ENCODE results near the gene TRPV4.

The TRPV4 gene

DNA sequence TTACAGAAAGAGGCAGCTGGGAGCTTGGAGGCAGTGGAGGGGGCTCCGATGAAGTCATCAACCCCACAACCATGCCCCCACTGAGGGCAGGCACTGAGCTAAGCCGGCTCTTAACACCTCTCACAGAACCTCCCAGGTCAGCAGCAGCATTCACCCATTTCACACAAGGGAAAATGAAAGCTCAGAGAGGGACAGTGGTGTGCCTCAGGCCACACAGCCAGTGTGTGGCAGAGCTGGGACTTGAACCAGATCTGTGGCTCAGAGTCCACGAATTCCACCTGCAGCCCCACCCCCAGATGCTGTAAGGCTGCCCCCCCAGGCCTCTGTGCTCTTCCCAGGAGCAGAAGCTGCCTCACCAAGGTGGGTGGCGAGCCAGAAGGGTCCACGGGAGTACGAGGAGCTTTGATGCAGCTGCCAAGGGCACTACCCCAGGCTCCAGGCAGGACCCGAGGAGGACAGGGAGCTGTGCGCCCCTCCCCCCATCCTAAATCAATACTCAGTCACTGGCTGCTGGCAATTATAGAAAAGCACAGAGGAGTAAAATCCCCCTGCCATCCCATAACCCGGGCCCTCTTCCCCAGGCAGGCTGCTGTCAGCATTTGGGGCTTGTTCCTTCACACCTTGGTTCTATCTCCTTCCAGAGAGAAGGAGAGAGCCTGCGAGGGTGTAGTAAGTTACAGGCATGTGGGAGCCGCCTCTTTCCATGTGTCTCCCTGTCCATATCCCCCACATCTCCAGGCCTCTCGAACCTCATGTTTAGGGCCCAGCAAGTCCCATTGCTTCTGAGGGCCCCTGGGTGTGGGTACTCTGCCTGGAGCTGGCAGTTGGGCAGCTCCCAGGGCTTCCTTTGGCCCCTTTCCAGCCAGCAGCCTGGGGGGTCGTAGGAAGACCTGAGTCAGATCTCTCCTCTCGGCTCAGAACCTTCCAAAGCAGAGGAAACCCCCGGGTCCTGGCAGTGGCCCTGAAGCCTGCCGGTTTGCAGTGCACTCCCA lies 72.0 kb downstream of the TRPV4 start:
- DNase-seq, result no peak

DNA sequence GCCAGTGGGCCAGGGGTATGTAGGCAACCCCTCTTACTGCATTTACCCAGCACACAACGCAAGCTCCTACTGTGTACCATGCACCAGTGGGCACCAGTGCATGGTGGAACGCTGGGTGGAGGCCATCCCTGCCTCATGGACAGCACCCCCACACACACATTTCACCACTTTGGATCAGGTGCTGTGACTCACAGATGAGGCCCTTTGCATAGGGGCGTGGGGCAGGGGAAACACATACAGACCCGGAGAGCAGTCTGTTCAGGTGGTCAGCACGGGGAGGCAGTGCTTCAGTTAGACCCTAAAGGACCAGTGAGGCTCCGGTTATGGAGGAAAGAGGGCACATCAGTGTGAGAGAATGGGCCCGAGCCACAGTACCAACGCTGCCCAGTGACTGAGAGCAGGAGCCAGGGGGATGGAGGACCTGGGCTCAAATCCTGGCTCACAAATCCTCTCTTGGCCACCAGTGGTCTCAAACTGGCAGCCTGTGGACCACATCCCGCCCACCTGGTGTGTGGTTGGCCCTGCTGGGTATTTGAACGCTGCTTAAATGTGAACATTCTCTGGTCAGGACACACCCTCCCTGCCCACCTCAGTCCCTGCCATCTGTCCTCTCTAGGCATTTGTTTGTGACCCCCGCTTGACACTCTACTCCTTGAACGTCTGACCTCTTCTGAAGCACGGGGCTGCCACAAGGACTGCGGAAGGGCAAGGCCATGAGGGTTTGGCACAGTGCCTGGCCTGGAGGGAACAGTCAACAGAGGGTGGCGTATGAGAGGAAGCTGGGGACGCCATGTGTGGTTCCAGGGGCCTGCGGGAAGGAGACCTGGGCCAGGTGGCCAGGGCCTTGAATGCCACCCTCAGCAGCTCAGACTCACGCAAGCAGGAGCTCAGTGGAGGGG lies 72.9 kb downstream of the TRPV4 start:
- peak; percentile 72 for DNase-seq

DNA sequence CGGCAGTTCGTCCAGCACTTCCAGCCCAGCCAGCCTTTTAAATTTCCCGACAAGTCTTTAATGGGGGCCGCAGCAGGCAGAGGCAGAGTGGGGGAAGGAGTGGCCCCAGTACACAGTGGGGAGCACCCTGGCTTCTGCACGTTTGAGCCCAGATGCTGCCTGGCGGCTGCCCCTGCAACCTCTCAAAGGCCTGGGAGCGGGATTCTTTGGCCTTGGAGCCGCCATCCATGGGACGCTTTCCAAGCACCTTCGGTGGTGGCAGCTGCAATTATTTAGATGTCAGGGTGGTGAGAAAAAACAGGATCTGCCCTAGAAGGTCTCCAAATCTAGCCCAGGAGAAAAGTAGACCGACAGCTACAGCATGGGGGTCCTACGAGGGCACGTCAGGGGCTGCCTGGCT lies 73.6 kb downstream of the TRPV4 start:
- DNase-seq, result no peak

DNA sequence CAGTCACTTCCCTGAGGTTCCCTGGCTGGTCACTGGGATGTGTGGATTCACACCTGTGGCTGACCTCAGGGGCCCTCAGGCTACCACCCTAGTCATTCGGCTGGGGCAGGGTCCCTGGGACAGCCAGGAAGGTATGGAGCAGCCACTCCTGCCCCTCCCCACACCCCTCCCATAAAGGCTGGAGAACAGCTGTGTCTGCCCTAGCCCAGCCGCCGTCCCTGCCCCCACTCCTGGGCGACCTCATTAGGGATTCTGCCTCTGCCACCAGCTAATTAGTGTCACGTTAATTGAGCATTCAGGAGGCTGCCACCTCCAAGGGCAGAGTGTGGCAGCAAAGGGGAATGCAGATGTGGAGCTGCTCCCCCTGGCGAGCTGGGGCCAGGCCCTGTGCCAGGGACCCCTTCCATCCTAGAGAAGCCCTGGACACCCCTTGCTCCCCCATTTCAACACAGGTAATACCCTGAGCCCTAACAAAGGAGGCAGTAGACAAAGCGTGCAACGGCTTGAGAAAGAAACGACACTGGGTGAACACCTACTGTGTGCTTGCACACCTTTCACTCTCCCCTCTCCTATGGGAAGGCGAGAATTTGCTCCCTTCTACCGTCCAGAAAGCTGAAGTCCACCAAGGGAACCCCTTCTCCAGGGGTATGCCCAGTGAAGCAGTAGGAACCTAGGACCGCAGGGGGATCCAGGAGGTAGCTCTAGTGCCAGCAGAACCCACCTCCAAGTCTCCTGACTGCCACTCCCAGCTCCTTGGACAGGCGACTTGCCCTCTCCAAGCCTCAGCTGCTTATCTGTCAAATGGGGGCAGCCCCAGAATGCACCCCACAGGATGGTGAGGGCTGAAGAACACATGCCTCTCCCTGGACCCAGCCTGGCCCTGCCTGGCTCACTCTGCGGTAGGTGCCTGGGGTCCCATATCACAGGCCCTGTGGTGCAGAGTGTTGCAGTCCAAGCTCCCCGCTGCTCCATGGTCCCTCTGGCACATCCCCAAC lies 74.5 kb downstream of the TRPV4 start:
- no peak for DNase-seq

DNA sequence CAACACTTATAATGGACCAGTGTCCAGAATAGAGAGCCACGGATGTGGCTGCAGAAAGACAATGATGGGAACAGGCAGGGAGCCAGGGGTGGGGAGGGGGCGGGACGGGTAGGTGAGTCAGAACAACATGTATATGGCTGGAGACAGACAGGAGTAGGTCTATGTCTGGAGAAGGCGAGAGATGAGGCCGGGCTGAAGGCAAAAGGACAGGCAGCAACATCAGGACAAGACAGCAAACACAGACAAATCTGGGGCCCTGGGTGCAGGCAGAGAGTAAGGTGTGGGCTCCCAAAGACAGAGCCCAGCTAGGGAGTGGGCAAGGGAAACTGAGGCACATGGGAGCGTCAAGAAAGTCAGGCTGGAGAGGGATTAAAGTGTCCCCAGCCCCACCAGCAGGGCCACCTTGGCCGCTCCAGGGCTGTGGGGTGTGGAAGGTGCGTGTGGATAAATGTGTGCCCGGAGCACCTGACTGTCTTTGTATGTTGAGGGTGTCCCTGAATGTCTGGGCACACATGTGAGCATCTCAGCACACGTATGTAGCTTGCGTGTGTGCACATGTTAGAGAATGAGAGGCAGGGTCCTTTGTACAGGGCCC lies 75.4 kb downstream of the TRPV4 start:
- DNase-seq, result no peak

DNA sequence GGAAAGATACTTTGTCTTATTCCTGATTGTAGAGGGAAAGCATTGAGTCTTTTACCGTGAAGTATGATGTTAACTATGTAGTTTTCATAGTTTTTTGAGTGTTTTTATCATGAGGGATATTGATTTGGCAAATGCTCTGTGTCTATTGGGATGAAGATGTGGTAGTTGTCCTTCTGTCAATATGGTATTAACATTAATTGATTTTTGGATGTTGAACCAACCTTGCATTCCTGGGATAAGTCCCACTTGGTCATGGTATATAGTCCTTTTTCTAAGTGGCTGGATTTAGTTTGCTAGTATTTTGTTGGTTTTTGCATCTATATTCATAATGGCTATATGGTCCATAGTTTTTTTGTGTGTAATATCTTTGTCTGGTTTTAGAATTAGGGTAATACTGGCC lies 76.7 kb downstream of the TRPV4 start:
- no peak for DNase-seq

DNA sequence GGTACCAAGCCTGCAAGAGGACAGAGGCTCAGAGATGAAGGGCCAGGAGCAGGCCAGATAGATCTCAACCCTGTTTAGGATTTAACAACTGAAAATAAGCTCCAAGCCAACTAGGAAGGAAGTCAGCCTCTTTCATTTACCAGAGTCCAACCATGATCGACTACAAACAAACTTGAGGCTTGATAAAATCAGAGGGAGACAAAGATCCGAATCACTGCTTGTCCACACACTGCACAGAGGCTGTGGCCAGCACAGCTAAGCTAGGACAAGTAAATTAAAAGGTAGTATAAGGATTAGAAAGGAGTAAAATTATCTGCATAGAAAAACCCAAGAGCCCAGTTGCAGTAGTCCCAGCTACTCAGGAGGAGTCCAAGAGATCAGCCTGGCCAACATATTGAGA lies 79.2 kb downstream of the TRPV4 start:
- no peak for DNase-seq

DNA sequence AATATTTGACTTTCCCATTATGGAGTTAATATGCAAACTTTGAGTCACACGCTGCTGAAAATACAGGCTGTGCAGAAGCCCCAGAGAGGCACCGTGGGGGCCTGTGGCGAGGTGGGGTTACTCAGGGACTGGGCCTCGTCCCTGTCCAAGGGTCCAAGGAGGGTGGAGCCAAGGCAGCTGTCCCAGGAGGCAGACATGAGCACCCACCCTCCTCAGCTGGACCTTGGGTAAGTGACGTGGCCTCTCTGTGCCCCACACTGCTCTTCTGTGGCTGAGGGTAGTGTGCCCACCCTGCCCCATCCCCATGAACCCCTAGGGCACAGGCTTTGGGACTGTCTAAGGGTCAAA lies 80.2 kb downstream of the TRPV4 start:
- DNase-seq, result no peak

DNA sequence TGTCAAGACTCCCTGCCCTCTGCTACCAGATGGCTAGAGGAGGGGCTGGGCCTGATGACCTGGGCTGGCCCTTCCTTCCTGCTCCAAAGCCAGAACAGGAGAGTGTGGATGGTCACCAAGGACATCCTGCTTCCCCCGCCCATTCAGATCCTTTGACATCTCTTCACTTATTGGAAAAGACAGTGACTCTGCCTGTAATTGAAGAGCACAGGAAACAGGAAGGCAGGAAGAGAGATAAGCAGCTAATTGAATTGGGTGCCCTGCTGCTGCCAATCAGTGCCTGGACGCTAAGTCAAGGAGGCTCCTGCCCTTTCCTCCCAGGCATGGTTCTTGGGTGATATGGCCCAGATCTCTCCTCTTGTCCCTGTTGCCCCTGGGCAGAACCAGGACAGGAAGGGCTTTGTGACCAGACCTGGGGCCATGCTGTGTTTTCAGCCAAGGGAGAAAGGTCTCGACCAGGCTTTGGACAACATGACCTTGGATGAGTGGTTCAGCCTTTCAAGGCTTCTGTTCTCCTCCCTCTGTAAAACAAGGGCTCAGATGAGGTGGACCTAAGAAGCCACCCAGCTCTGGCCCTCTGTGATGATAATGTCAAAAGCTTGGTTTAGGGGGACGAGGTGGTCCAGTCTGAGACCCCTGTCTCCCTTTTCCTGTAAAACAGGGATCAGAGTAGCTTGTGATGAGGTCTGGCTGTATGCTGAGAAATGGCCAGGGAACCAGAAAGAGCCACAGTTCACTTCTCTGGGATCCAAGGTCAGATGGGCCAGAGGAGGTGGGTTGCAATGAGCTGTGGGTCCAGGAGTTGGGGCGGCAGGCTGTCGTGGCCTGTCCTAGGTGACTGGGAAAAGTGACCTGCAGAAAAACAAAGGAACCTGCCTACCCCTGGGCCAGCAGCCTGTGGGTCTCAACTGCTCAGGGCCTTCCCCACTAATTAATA lies 80.8 kb downstream of the TRPV4 start:
- DNase-seq, result no peak

DNA sequence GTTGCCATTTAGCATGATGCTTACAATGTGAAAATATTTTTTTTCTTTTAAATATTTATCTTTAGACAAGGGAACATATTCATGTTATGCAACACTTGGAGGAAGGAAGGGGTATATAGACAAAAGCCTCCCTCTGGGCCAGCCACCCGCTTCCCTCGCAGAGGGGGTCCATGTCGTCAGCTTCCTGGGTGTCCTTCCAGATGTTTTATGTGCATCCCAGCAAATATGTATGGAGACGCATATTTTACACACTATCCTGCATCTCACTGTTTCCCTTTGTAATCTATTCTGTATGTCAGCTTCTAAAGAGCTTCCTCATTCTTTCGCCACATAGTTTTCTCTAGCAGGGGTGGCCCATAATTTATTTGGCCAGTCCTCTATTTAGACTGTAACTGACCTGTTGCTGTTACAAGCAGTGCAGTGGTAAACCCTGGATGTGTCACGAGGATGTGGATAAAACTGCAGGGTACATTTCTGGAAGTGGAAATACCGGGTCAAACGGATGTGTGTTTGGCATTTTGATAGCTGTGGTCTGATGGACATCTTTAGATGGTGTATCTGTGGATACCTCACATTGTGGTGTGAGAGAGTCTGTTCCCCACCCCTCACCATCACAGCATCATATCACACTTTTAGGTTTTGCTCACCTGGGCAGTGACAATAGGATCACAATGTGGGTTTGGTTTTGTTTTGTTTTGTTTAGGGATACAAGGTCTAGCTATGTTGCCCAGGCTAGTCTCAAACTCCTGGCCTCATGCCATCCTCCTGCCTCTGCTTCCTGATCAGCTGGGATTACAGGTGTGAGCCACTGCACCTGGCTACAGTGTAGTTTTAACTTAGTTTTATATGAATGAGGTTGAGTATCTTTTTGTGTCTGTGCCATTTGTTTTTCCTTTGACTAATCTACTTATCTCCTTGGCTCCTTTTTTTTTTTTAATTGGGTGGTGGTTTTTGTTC lies 87.9 kb downstream of the TRPV4 start:
- DNase-seq, result peak; percentile 25

DNA sequence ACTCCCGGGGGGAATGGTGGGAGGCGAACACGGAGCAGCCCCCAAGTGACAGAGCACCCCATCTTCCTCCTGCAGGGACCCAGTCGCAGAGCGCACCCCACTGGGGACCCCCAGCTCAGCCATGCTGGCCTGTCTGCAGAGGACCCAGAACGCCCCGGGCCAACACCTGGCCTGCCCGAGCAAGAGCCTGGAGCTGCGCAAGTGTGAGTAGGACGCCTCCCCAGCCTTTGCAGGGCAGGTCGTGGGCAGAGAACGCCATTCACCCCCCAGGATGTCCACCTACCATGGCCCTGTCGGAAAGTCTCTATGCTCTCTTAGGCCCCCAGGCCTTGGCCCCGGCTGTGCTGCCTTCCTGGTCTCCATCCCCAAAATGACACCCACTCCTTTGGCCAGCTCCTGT lies 89.2 kb downstream of the TRPV4 start:
- no peak for DNase-seq

DNA sequence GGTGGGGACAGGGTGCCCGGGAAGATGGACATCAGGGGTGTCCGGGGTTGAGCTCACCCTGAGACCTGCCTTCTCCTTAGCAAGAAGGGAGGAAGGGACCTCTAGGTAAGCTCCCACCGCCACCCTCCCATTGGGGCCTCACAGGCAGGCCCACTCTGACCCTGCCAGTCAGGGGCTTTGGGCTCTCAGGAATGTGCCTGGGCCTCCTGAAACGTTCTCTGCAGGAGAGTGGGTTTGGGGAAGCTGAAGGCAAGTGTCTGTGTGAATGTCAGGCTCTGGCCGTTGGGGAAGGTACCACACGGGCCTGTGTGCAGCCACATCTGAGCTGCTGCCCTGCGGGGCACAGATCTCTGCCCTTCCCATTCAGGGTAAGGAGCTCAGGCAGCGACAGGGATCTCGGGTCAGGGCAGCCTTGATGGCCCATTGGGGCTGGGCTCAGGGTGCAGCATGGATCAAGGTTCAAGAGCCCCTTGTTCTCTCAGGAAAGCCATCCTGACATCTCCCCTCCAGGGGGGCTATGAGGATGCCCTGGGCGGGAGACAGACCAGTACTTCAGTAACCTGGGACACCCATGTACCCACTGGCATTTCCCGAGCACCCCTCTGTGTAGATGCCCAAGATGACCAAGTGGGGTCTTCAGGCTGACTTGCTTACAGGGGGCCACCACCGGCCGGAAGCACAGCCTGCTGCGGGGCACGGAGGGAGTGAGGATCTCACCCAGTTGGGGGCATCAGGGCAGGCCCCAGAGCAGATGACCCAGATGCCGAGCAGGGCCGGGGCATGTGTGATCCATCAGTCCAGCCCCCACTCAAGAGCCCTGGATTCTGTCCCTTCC lies 89.9 kb downstream of the TRPV4 start:
- no peak for DNase-seq

DNA sequence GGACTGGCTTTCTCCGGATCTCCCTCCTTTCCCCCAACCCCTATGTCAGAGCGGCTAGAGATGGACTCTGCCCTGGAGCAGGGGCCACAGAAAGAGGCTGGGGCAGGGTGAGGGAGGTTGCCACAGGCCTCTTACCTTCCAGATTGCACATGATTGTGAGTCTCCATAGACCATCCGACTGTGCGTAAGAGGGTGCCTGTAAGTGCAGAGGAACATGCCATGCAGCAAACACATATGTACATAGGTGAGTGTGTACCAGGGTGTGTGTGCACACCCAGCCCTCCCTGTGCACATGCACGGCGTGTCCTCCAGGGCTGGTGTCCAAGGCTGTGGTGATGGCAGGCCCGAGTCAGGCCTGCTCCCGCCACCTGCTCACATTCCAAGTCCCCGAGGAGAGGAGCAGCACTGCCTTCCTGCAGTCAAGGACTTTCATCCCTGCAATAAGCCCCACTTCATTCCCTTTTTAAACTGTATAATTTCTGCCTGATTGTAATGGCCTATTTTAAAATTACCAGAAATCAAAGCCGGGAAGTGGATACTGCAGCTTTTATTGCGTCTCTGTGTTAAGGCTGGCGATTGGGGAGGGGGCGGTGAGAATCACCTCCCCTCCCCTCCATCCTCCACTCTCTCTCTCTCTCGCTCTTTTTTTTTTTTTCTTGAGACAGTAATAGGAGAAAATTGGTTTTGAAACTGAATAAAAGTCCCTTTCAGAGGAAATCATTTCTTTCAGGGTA lies 91.1 kb downstream of the TRPV4 start:
- DNase-seq, result no peak

DNA sequence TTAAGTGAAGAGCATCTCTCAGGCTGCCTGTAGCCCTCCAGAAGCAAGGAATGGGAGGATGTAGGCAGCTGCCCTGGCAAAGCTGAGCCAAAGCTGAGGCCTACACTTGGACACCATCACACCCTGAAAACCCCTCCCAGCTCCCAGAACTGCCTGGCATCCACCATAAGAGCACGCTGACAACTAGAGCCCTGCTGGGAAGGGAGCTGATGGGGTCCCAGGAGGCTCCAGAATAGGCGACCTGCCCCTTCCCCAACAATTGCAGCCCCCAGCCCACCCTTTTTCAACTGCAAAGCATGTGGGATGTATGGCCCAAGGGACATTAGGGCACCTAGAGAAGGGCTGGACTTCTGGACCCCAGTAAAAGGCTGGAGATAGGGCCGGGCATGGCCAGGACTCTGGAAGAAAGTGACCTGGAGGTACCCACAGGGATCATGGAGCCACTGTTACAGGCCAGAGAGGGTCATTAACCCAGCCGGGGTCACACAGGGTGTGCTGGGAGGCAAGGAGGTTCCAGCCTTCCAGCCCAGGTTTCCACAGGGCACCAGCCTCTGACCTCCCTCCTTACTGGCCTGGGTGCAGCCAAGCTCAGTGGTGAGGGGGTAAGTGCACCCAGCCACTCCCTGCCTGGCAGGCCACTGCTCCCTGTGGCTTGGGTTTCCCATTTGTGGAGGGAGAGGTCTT lies 91.8 kb downstream of the TRPV4 start:
- no peak for DNase-seq

DNA sequence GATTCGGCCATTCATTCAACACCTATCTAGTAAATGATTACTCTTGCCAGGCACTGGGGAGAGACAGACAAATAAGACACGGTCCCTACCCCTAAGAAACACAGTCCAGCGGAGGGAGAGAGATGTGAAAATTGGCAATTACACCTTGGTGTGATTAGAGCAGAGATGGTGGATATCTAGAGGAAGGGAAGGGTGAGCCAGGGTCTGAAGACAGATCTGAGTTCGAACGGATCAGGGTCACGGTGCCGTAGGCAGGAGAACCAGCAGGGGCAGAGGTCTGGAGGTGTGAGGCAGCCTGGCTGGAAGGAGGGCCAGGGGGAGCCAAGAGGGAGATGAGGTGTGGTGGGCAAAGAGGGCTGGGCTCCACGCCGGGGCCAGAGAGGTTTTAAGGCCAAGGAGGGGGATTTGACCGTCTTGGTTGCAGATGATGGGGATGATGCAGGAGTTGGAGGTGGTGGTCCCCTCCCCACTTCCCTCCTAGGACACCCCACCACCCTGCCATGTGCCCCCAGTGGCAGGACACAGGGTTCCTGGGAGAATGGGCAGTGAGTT lies 92.4 kb downstream of the TRPV4 start:
- no peak for DNase-seq

DNA sequence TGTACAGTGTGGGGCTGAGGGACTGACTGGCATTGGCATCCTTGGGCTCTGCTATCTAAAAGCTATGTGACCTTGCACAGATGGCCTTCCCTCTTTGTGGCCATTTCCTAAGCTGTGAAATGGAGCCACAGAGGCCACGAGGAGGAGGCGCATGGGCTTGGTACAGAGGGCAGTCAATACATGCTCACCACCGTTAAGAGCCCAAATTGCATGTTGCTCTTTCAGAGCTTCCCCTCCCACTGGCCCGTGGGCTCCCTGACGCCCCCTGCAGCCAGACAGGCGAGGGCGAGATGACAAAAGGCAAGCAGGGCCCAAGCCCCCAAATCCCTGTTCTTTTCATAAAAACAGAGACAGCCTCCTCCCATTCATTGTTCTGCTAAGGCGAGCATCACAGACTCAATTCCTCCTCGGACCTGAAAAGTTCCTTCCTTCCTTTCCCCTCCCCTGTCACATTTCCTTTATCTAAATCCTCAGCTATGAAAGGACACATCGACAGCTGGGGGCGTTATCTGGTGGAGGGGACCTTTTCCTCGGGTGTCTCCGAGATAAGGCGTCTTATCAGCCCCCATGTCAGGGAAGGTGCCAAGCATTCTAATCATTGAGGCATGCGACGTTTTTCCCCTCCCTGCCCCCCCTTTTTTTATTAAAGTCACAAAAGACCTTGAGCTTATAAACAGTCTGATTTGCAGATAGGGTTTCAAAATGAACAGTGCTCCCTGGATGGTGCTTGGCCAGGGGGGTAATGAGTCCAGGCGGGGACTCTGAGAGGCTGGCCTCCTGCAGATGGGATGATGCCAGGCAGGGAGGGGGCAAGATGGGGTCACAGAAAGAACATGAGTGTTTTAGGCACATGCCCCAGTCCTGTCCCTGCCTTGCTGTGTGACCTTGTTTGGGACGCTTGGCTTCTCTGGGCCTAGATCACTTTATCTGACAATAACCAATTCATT lies 93.2 kb downstream of the TRPV4 start:
- DNase-seq, result no peak

Data from NCI-H774 (cell line).